HTERT RPE-1 (cell line): ENCODE data around the gene GPM6B.
"Not testable (repeated sequence)": the region's sequence is repeated elsewhere in the genome, so short reads cannot be mapped to it uniquely, and the experiment has no call there.

Source experiments
- in situ Hi-C: fragments of 300-500 bp; cut with MboI; formaldehyde crosslinking; loops from 4 replicates; pipeline ENCODE4 v1.14.3; 2020; ENCODE audit warnings: low sequenced_read_pairs

The GPM6B gene

GRCh38 chrX:13733506-13733905 lies 83.4 kb downstream of the GPM6B start:
- in situ Hi-C loops: no loop called here

DNA sequence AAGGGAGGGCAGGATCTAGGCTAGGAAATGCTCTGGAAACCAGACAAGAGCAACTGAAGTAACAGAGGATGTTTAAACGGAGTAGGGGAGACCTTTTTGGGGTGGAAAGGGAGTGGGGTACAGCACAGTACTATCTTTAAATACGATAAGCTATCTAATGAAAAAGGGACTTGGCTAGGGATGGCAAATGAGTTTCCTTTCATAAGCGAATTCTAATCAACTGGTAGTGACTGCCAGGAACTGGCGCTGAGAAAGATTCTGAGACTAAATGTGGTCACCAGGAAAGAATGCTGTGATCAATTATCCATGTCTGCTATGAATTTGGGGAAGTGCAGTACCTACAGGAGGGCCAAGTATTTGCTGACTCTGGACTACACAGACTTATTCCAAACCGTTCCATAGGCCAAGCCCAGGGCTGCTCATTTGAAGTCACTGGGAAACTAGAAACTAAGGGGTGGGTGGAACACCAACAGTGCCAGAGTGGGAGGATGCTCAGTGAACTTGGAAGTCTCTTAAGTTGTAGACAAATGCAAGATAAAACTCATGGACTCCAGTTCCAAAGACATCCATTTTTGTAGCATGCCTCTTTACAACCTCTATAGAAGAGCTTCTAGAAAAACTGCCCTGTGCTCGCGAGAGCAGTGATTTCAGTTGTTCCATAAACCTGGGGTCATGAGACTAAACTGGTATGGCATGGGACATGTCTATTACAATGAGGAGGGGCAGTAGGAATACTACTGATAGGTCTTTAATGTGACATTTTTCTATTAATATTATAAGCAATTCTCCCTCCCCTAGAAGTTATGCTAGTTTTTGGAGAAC lies 84.4 kb downstream of the GPM6B start:
- in situ Hi-C loops: no loop called here

- in situ Hi-C loops: not testable (repeated sequence)
Observed at GRCh38 chrX:13730523-13730922, 86.4 kb downstream of the GPM6B start.

DNA sequence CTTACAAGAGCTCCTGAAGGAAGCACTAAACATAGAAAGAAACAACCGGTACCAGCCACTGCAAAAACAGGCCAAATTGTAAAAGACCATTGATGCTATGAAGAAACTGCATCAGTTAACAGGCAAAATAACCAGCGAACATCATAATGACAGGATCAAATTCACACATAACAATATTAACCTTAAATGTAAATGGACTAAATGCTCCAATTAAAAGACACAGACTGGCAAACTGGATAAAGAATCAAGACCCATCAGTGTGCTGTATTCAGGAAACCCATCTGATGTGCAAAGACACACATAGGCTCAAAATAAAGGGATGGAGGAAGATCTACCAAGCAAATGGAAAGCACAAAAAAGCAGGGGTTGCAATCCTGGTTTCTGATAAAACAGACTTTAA lies 90.3 kb downstream of the GPM6B start:
- in situ Hi-C loops: not testable (repeated sequence)

DNA sequence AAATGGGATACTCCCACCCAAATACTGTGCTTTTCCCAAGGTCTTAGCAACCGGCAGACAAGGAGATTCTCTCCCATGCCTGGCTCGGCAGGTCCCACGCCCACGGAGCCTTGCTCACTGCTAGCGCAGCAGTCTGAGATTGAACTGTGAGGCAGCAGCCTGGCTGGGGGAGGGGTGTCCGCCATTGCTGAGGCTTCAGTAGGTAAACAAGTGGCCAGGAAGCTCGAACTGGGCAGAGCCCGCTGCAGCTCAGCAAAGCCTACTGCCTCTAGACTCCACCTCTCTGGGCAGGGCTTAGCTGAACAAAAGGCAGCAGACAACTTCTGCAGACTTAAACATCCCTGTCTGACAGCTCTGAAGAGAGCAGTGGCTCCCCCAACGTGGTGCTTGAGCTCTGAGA lies 92.0 kb downstream of the GPM6B start:
- in situ Hi-C loops: not testable (repeated sequence)

GRCh38 chrX:13721819-13722519 lies 94.9 kb downstream of the GPM6B start:
- in situ Hi-C loops: no loop called here

- in situ Hi-C loops: no loop called here
Observed at GRCh38 chrX:13721371-13721770, 95.5 kb downstream of the GPM6B start.
